Keratinocyte (primary cell): ENCODE measurements around the gene PLPPR1. TPM values are rescaled to one million over a fixed set of nuclear protein-coding genes. Genes with fewer than 3 reads are reported as not detected.

Source experiments
- DNase-seq: peaks from one replicate; pipeline ENCODE4 v3.0.0-alpha.2; 2011; ENCODE audit warnings: low read depth, missing footprints, low spot score
- FAIRE-seq: peaks from 2 replicates; lab custom pipeline; 2011; peaks lifted over from hg19 to GRCh38; lab: Jason Lieb, UNC
- H2AFZ ChIP-seq: 2 replicates; pipeline ENCODE4 v1.6.0; 2012; ENCODE audit warnings: low read length, control low read depth, inconsistent platforms; ENCODE audit not compliant: control insufficient read depth
- H3K27ac ChIP-seq: 2 replicates; pipeline ENCODE4 v1.5.1; 2011; ENCODE audit warnings: low read length; ENCODE audit not compliant: control insufficient read depth, insufficient read depth
- H3K27me3 ChIP-seq: 3 replicates; pipeline ENCODE4 v1.6.0; 2011; ENCODE audit warnings: low read length; ENCODE audit not compliant: control insufficient read depth, insufficient read depth; ENCODE audit errors: extremely low read depth
- H3K36me3 ChIP-seq, 2 experiments: 2 replicates in 1 of 2; 3 replicates in 1 of 2; pipeline ENCODE4 v1.5.1; 2011; ENCODE audit warnings: low read length in 2 of 2, mild to moderate bottlenecking in 1 of 2; ENCODE audit not compliant: control insufficient read depth in 2 of 2, insufficient read depth in 2 of 2; ENCODE audit errors: extremely low read depth in 1 of 2
- H3K4me1 ChIP-seq: 3 replicates; pipeline ENCODE4 v1.5.1; 2011; ENCODE audit warnings: low read length; ENCODE audit not compliant: control insufficient read depth, insufficient read depth; ENCODE audit errors: extremely low read depth
- H3K4me2 ChIP-seq: 3 replicates; pipeline ENCODE4 v1.6.0; 2011; ENCODE audit warnings: low read depth, low read length; ENCODE audit not compliant: control insufficient read depth, insufficient read depth; ENCODE audit errors: extremely low read depth
- H3K4me3 ChIP-seq, 3 experiments: fragments of 200-600 bp in 1 of 3; sonication (generic) in 1 of 3; 2 replicates in 2 of 3; 3 replicates in 1 of 3; pipeline ENCODE4 v1.5.1; 2011 to 2016; ENCODE audit warnings: low read length in 3 of 3, mild to moderate bottlenecking in 3 of 3, control low read depth in 2 of 3, inconsistent platforms in 1 of 3, low read depth in 1 of 3, mixed read lengths in 1 of 3, mixed run types in 1 of 3, moderate library complexity in 1 of 3; ENCODE audit not compliant: control insufficient read depth in 2 of 3, insufficient read depth in 2 of 3; ENCODE audit errors: extremely low read depth in 1 of 3
- H3K79me2 ChIP-seq: 2 replicates; pipeline ENCODE4 v1.6.0; 2012; ENCODE audit warnings: low read length; ENCODE audit not compliant: control insufficient read depth, insufficient read depth
- H3K9ac ChIP-seq: 3 replicates; pipeline ENCODE4 v1.6.0; 2011; ENCODE audit warnings: low read length; ENCODE audit not compliant: control insufficient read depth, insufficient read depth; ENCODE audit errors: extremely low read depth
- H3K9me1 ChIP-seq: 3 replicates; pipeline ENCODE4 v1.6.0; 2011; ENCODE audit warnings: low read length; ENCODE audit not compliant: control insufficient read depth, insufficient read depth; ENCODE audit errors: extremely low read depth
- H3K9me3 ChIP-seq: 2 replicates; pipeline ENCODE4 v1.5.1; 2012; ENCODE audit warnings: low read depth, low read length; ENCODE audit not compliant: control insufficient read depth
- H4K20me1 ChIP-seq: 3 replicates; pipeline ENCODE4 v1.6.0; 2011; ENCODE audit warnings: low read length; ENCODE audit not compliant: control insufficient read depth, insufficient read depth; ENCODE audit errors: extremely low read depth
- CTCF ChIP-seq, 3 experiments: IDR thresholded peaks in 1 of 3; conservative IDR thresholded peaks in 1 of 3; optimal IDR thresholded peaks in 1 of 3; 2 replicates in 2 of 3; 3 replicates in 1 of 3; pipeline versions ENCODE3 to v1.5.1; 2011; ENCODE audit warnings: low read length in 3 of 3, mild to moderate bottlenecking in 3 of 3, moderate library complexity in 2 of 3, control low read depth in 1 of 3, inconsistent platforms in 1 of 3; ENCODE audit not compliant: insufficient read depth in 2 of 3; ENCODE audit errors: extremely low read depth in 1 of 3
- EZH2 ChIP-seq: IDR thresholded peaks from one replicate; pipeline ENCODE4 v1.6.1; 2012; ENCODE audit warnings: inconsistent platforms, mild to moderate bottlenecking, low read length, moderate library complexity
- dilution Hi-C: fragments of 300-500 bp; cut with MboI; formaldehyde crosslinking; loops from one replicate; pipeline ENCODE4 v1.7.0; 2020; ENCODE audit warnings: low sequenced_read_pairs; ENCODE audit not compliant: extremely low pct_ligation_motif_present
- polyA plus RNA-seq, 5 experiments: library from polyadenylated mRNA; depleted of rRNA in 3 of 5; stranded (reverse) in 3 of 5; stranded (forward) in 1 of 5; unstranded in 1 of 5; fragments of >200 nt; gene quantifications; 1 replicate in 1 of 5; 2 replicates in 3 of 5; 3 replicates in 1 of 5; pipeline versions ENCODE4 v1.2.1 to v1.2.3, GENCODE V29; 2011 to 2012; ENCODE audit warnings: missing spikeins in 2 of 5, low read depth in 1 of 5, low replicate concordance in 1 of 5

PLPPR1 gene
- polyA plus RNA-seq, 1 donor (not counting 4 experiments of a cell fraction or from before 2014, with no cell fraction given) = not detected

DNA sequence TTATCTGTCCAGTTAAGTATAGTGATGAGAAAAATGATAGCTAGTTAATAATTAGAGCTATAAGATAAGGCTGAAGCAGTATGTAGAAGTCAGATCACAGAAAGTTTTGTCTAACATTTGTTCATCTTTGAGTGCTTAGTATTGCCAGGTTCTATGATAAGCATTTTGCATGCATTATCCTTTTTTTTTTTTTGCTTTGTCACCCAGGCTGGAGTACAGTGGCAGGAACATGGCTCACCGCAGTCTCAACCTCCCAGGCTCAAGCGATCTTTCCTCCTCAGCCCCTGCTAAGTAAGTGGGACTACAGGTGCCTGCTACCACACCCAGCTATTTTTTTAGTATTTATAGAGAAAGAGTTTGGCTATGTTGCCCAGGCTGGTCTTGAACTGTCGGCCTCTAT is 338.8 kb downstream of the PLPPR1 start:
- TF ChIP-seq CTCF (optimal IDR thresholded peaks at IDR 0.05 in 1 of 3, IDR thresholded peaks at IDR 0.05 in 1 of 3, conservative IDR thresholded peaks at IDR 0.05 in 1 of 3; ENCODE audit: extremely low read depth in 1 of 3, insufficient read depth in 2 of 3, low read length in 3 of 3) = no peak
- no peak for TF ChIP-seq EZH2
- Histone ChIP-seq H3K9me1 (no peaks in the 10 kb centered on the region), H3K4me2 (no peak overlapping the region), H4K20me1 (no peaks in the 10 kb centered on the region), H3K9me3 (no peaks in the 10 kb centered on the region), H3K27me3 (no peaks in the 10 kb centered on the region), H3K9ac (no peak overlapping the region), H3K27ac (no peak overlapping the region), H3K4me1 (no peaks in the 10 kb centered on the region), H3K36me3 (no peaks in the 10 kb centered on the region), H3K79me2 (no peaks in the 10 kb centered on the region), H2AFZ (no peak overlapping the region), H3K4me3 (no peak overlapping the region)
- FAIRE-seq (no peak), DNase-seq (no peak)
- dilution Hi-C loops = no loop called here

DNA sequence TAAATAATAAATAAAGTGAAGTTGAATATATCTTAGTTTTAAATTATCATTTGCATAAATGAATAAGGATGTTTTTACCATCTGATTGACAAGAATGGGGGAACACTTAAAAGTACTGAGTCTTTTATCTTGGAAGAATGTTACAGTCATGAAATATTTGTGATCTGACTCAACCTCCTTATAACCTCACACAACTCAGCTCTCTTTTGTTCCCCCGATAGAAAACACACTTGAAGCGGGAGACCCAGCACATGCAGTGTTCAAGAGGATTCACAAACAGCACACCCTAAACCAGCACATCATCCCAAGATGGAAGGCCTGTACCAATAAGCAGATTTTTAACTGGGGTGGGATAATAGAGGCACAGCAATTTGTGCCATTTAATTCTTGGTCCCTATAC is 340.8 kb downstream of the PLPPR1 start:
- Histone ChIP-seq H3K4me3 (no peak overlapping the region), H3K9me3 (no peaks in the 10 kb centered on the region), H3K27ac (no peak overlapping the region), H3K9me1 (no peaks in the 10 kb centered on the region), H4K20me1 (no peaks in the 10 kb centered on the region), H3K9ac (no peak overlapping the region), H3K4me1 (no peaks in the 10 kb centered on the region), H3K4me2 (no peak overlapping the region), H3K79me2 (no peaks in the 10 kb centered on the region), H3K27me3 (no peaks in the 10 kb centered on the region), H3K36me3 (no peaks in the 10 kb centered on the region), H2AFZ (no peak overlapping the region)
- dilution Hi-C loops = no loop called here
- TF ChIP-seq EZH2 (no peak), CTCF (optimal IDR thresholded peaks at IDR 0.05 in 1 of 3, IDR thresholded peaks at IDR 0.05 in 1 of 3, conservative IDR thresholded peaks at IDR 0.05 in 1 of 3; ENCODE audit: extremely low read depth in 1 of 3, insufficient read depth in 2 of 3, low read length in 3 of 3) (no peak)
- FAIRE-seq (no peak), DNase-seq (no peak)
